Ectodermal cell (in vitro differentiated cells): ENCODE results near the gene CAND2. TPM values are rescaled to one million over a fixed set of nuclear protein-coding genes. Genes with fewer than 3 reads are reported as not detected.
A peak's percentile ranks its signal among the peaks of the same experiment; 100 is the strongest.

ENCODE experiments used
- H3K27ac ChIP-seq: 2 replicates; pipeline ENCODE4 v1.7.0; 2013; ENCODE audit warnings: mild to moderate bottlenecking, low read depth, low read length; ENCODE audit not compliant: insufficient read depth, poor library complexity, severe bottlenecking
- H3K27me3 ChIP-seq: 2 replicates; pipeline ENCODE4 v1.7.0; 2013; ENCODE audit warnings: mild to moderate bottlenecking, low read length; ENCODE audit not compliant: insufficient read depth, control insufficient read depth, poor library complexity, severe bottlenecking
- H3K36me3 ChIP-seq: one replicate; pipeline ENCODE4 v1.7.0; 2013; ENCODE audit warnings: low read length; ENCODE audit not compliant: control insufficient read depth, insufficient read depth
- H3K4me1 ChIP-seq: one replicate; pipeline ENCODE4 v1.7.0; 2013; ENCODE audit warnings: low read length; ENCODE audit not compliant: control insufficient read depth, insufficient read depth
- H3K4me3 ChIP-seq: 2 replicates; pipeline ENCODE4 v1.7.0; 2013; ENCODE audit warnings: low read depth, low read length, control low read depth; ENCODE audit not compliant: insufficient read depth
- H3K9me3 ChIP-seq: 2 replicates; pipeline ENCODE4 v1.7.0; 2013; ENCODE audit warnings: mild to moderate bottlenecking, low read length, moderate library complexity; ENCODE audit not compliant: control insufficient read depth
- whole genome bisulfite sequencing, 2 experiments: methylation state at CpG; one replicate each; pipeline ENCODE4 v1.1.7; 2013; ENCODE audit warnings: missing lambda C conversion rate in 2 of 2; 5-methylcytosine and 5-hydroxymethylcytosine counted together
- polyA plus RNA-seq, 4 experiments: library from polyadenylated mRNA; stranded (reverse); fragments of 50-300 nt; gene quantifications; one replicate each; pipeline ENCODE4 v1.2.3, GENCODE V29; 2013

Gene CAND2
- 6.5 TPM for polyA plus RNA-seq (2013, experiment 1 of 4)
- polyA plus RNA-seq (2013, experiment 2 of 4): 5.1 TPM
- polyA plus RNA-seq (2013, experiment 3 of 4): 5.5 TPM
- 6.0 TPM for polyA plus RNA-seq (2013, experiment 4 of 4)

GRCh38 chr3:12796171-12797123, at the start of gene CAND2:
TSS of gene CAND2 (plus strand) at chr3:12796680. CDS start at chr3:12796721, 41 bp downstream.
- no peaks in the 10 kb centered on the region for H3K4me1 ChIP-seq

GRCh38 chr3:12748477-12748876, 48.0 kb upstream of the CAND2 start:
- no peaks in the 10 kb centered on the region for H3K4me1 ChIP-seq
- no peaks in the 10 kb centered on the region for H3K36me3 ChIP-seq
- no peaks in the 10 kb centered on the region for H3K27me3 ChIP-seq
- H3K9me3 ChIP-seq: no peaks in the 10 kb centered on the region
- no peak overlapping the region for H3K27ac ChIP-seq
- WGBS, 2 experiments: 97% methylated on average over 4 to 5 of the region's 5 CpGs
- no peak overlapping the region for H3K4me3 ChIP-seq

More at GRCh38 chr3:12796171-12797123, at the start of gene CAND2:
- H3K4me3 ChIP-seq: peak within 1 kb of the TSS; percentile 49
- H3K9me3 ChIP-seq: no peaks in the 10 kb centered on the region
- 7 to 8% methylated on average over 61 of the region's 61 CpGs for WGBS, 2 experiments
- peaks cover 3% of the 10 kb centered on the region for H3K27me3 ChIP-seq
- H3K27ac ChIP-seq: no peak within 1 kb of the TSS
- no peaks in the 10 kb centered on the region for H3K36me3 ChIP-seq

GRCh38 chr3:12750223-12750622, 46.3 kb upstream of the CAND2 start:
- no peaks in the 10 kb centered on the region for H3K4me1 ChIP-seq
- no peak overlapping the region for H3K4me3 ChIP-seq
- H3K27me3 ChIP-seq: no peaks in the 10 kb centered on the region
- no peak overlapping the region for H3K27ac ChIP-seq
- no peaks in the 10 kb centered on the region for H3K36me3 ChIP-seq
- 89 to 91% methylated on average over 3 of the region's 3 CpGs for WGBS, 2 experiments
- H3K9me3 ChIP-seq: no peaks in the 10 kb centered on the region

GRCh38 chr3:12750658-12751071, 45.8 kb upstream of the CAND2 start:
- no peak overlapping the region for H3K27ac ChIP-seq

GRCh38 chr3:12751571-12751970, 44.9 kb upstream of the CAND2 start:
- H3K9me3 ChIP-seq: no peaks in the 10 kb centered on the region
- 88 to 90% methylated on average over 5 of the region's 5 CpGs for WGBS, 2 experiments
- H3K4me3 ChIP-seq: no peak overlapping the region
- H3K27me3 ChIP-seq: no peaks in the 10 kb centered on the region
- H3K36me3 ChIP-seq: no peaks in the 10 kb centered on the region
- H3K27ac ChIP-seq: no peak overlapping the region
- H3K4me1 ChIP-seq: no peaks in the 10 kb centered on the region

More at GRCh38 chr3:12750658-12751071, 45.8 kb upstream of the CAND2 start:
- Histone ChIP-seq H3K4me1 (no peaks in the 10 kb centered on the region), H3K27me3 (no peaks in the 10 kb centered on the region), H3K9me3 (no peaks in the 10 kb centered on the region), H3K4me3 (no peak overlapping the region), H3K36me3 (no peaks in the 10 kb centered on the region)
- 83 to 88% methylated on average over 4 of the region's 4 CpGs for WGBS, 2 experiments

GRCh38 chr3:12752102-12752501, 44.4 kb upstream of the CAND2 start:
- Histone ChIP-seq H3K4me1 (no peaks in the 10 kb centered on the region), H3K27me3 (no peaks in the 10 kb centered on the region), H3K9me3 (no peaks in the 10 kb centered on the region), H3K4me3 (no peak overlapping the region), H3K36me3 (no peaks in the 10 kb centered on the region), H3K27ac (no peak overlapping the region)
- 46 to 52% methylated on average over 3 of the region's 3 CpGs for WGBS, 2 experiments

GRCh38 chr3:12752809-12753208, 43.7 kb upstream of the CAND2 start:
- no peaks in the 10 kb centered on the region for H3K4me1 ChIP-seq
- no peaks in the 10 kb centered on the region for H3K36me3 ChIP-seq
- H3K4me3 ChIP-seq: no peak overlapping the region
- H3K27ac ChIP-seq: no peak overlapping the region
- 89 to 92% methylated on average over 2 of the region's 2 CpGs for WGBS, 2 experiments
- H3K27me3 ChIP-seq: no peaks in the 10 kb centered on the region
- no peaks in the 10 kb centered on the region for H3K9me3 ChIP-seq

GRCh38 chr3:12753275-12754028, 43.0 kb upstream of the CAND2 start:
- Histone ChIP-seq H3K4me1 (no peaks in the 10 kb centered on the region), H3K9me3 (no peaks in the 10 kb centered on the region), H3K36me3 (no peaks in the 10 kb centered on the region), H3K27me3 (no peaks in the 10 kb centered on the region), H3K27ac (no peak overlapping the region), H3K4me3 (no peak overlapping the region)
- 87 to 93% methylated on average over 9 of the region's 9 CpGs for WGBS, 2 experiments

- Histone ChIP-seq H3K36me3 (no peaks in the 10 kb centered on the region), H3K4me3 (no peak overlapping the region), H3K9me3 (no peaks in the 10 kb centered on the region), H3K27me3 (no peaks in the 10 kb centered on the region), H3K27ac (no peak overlapping the region), H3K4me1 (peaks cover 2% of the 10 kb centered on the region)
- WGBS, 2 experiments: 88 to 95% methylated on average over 1 of the region's 1 CpG
Observed at GRCh38 chr3:12754313-12754712, 42.2 kb upstream of the CAND2 start.

GRCh38 chr3:12755754-12756153, 40.7 kb upstream of the CAND2 start:
- Histone ChIP-seq H3K27me3 (no peaks in the 10 kb centered on the region), H3K27ac (no peak overlapping the region), H3K4me3 (no peak overlapping the region), H3K4me1 (peaks cover 5% of the 10 kb centered on the region), H3K36me3 (no peaks in the 10 kb centered on the region), H3K9me3 (no peaks in the 10 kb centered on the region)
- WGBS, 2 experiments: 77 to 78% methylated on average over 4 to 6 of the region's 6 CpGs
